GM21515 (cell line): Measurements from ENCODE around the gene C4orf36.
A peak's percentile ranks its signal among the peaks of the same experiment; 100 is the strongest.

Experiments
- ATAC-seq: cut with Tn5 transposase; IDR thresholded peaks from one replicate; pipeline ENCODE4 v1.9.1; 2021; ENCODE audit not compliant: unreplicated experiment

C4orf36 gene

GRCh38 chr4:86891762-86892635 is at the start of gene C4orf36:
TSS of gene C4orf36 (minus strand) at chr4:86892422. CDS start at chr4:86891520, 902 bp downstream.
- peak; percentile 47 for ATAC-seq

- no peak for ATAC-seq
Observed at GRCh38 chr4:86940920-86941460, 48.8 kb upstream of the C4orf36 start.

GRCh38 chr4:86939729-86940575 is 47.7 kb upstream of the C4orf36 start:
- peak; percentile 55 for ATAC-seq

- ATAC-seq = no peak
Observed at GRCh38 chr4:86938771-86939520, 46.7 kb upstream of the C4orf36 start.

GRCh38 chr4:86935853-86936733 is 43.9 kb upstream of the C4orf36 start:
- peak; percentile 33 for ATAC-seq

- ATAC-seq = no peak
Observed at GRCh38 chr4:86935566-86935852, 43.3 kb upstream of the C4orf36 start.

GRCh38 chr4:86934771-86935565 is 42.7 kb upstream of the C4orf36 start, which contains the start of gene AFF1:
TSS of gene AFF1 (plus strand) at chr4:86935011. CDS start at chr4:86948534, 13,523 bp downstream.
- ATAC-seq = peak; percentile 51

- ATAC-seq = no peak
Observed at GRCh38 chr4:86934147-86934770, 42.0 kb upstream of the C4orf36 start.

GRCh38 chr4:86928400-86929255 is 36.4 kb upstream of the C4orf36 start:
- no peak for ATAC-seq

- ATAC-seq = no peak
Observed at GRCh38 chr4:86927843-86928395, 35.7 kb upstream of the C4orf36 start.

- ATAC-seq = no peak
Observed at GRCh38 chr4:86926435-86927086, 34.3 kb upstream of the C4orf36 start.

- ATAC-seq = no peak
Observed at GRCh38 chr4:86924811-86925210, 32.6 kb upstream of the C4orf36 start.

GRCh38 chr4:86921608-86922252 is 29.5 kb upstream of the C4orf36 start:
- ATAC-seq = no peak

GRCh38 chr4:86919561-86920223 is 27.5 kb upstream of the C4orf36 start:
- no peak for ATAC-seq

GRCh38 chr4:86918539-86919072 is 26.4 kb upstream of the C4orf36 start:
- no peak for ATAC-seq
